GM12891 (cell line): Measurements from ENCODE around the gene ADK.
"Not testable (repeated sequence)": the region's sequence is repeated elsewhere in the genome, so short reads cannot be mapped to it uniquely, and the experiment has no call there.

ENCODE experiments used
- DNase-seq: peaks from one replicate; pipeline ENCODE4 v3.0.0; 2011; ENCODE audit warnings: low spot score; ENCODE audit not compliant: insufficient read length
- FAIRE-seq: peaks from 2 replicates; lab custom pipeline; 2011; peaks lifted over from hg19 to GRCh38; lab: Jason Lieb, UNC
- PAX5 ChIP-seq: IDR thresholded peaks from 2 replicates; pipeline ENCODE4 v1.6.1; 2011; ENCODE audit warnings: low read length, moderate library complexity, mild to moderate bottlenecking; ENCODE audit not compliant: insufficient read depth, severe bottlenecking
- POLR2A ChIP-seq: IDR thresholded peaks from 2 replicates; pipeline ENCODE4 v1.6.1; 2011; ENCODE audit warnings: low read depth, low read length, control low read depth
- POLR2AphosphoS5 ChIP-seq: IDR thresholded peaks from 2 replicates; pipeline ENCODE4 v1.6.1; 2011; ENCODE audit warnings: low read depth, low read length, control low read depth
- POU2F2 ChIP-seq: IDR thresholded peaks from 2 replicates; pipeline ENCODE4 v1.6.1; 2011; ENCODE audit warnings: low read depth, mild to moderate bottlenecking, control low read depth, low read length, moderate library complexity
- SPI1 ChIP-seq: IDR thresholded peaks from 2 replicates; pipeline ENCODE4 v1.6.1; 2011; ENCODE audit warnings: low read depth, low read length, control low read depth
- TAF1 ChIP-seq: IDR thresholded peaks from 2 replicates; pipeline ENCODE4 v1.6.1; 2011; ENCODE audit warnings: low read depth, low read length, control low read depth

The ADK gene

GRCh38 chr10:74334221-74334620, 183.2 kb downstream of the ADK start:
- FAIRE-seq (no peak), DNase-seq (no peak)
- TF ChIP-seq POLR2AphosphoS5 (no peak), POLR2A (no peak), TAF1 (no peak), SPI1 (no peak), PAX5 (no peak), POU2F2 (no peak)

- DNase-seq (no peak), FAIRE-seq (no peak)
- TF ChIP-seq POU2F2 (no peak), POLR2A (no peak), POLR2AphosphoS5 (no peak)
Observed at GRCh38 chr10:74335501-74335900, 184.5 kb downstream of the ADK start.

DNA sequence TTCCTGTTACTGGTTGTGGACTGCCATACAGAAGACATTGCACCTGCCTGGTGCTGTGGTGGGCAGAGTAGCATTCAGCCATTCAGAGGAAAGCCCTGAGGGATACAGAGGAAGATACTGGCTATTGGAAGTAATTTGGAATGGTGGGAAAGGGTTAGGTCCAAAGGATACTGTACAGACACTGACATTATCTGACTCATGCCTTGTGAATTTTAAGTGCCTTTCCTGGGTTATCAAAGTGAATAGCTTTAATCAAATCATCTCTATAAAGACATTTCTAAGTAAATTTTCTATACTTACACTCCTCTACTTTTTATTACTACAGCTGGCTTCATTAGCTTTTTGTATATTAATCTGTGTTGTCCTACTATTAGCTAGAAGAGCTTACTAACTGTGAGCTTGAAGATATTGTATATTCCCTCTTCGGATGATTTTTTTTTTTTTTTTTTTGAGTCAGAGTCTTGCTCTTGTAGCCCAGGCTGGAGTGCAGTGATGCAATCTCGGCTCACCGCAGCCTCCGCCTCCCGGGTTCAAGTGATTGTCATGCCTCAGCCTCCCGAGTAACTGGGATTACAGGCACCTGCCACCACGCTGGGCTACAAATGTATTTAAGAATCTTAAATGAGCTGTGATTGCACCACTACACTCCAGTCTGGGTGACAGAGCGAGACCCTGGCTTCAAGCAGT, 186.5 kb downstream of the ADK start:
- FAIRE-seq: no peak
- no peak for DNase-seq
- TF ChIP-seq PAX5: no peak
- TF ChIP-seq POLR2AphosphoS5: no peak
- no peak for TF ChIP-seq POU2F2
- TF ChIP-seq TAF1: no peak
- no peak for TF ChIP-seq SPI1
- no peak for TF ChIP-seq POLR2A

- FAIRE-seq: no peak
- TF ChIP-seq SPI1 (no peak), TAF1 (no peak), POLR2AphosphoS5 (no peak), PAX5 (no peak), POLR2A (no peak), POU2F2 (no peak)
- DNase-seq: no peak
Observed at GRCh38 chr10:74342991-74343390, 192.0 kb downstream of the ADK start.

DNA sequence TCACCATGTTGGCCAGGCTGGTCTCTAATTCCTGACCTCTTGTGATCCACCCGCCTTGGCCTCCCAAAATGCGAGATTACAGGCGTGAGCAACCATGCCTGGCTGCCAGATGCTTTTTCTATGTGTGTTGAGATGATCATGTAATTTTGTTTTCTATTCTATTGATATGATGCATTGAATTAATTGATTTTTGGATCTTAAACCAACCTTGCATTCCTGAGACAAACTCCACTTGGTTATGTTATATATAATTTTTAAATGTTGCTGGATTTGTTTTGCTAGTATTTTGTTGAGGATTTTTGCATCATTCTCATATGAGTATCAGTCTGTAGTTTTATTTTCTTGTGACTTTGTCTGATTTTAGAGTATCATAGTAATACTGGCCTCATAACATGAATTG, 192.8 kb downstream of the ADK start:
- no peak for TF ChIP-seq SPI1
- no peak for TF ChIP-seq TAF1
- TF ChIP-seq POLR2A: no peak
- no peak for TF ChIP-seq POU2F2
- TF ChIP-seq PAX5: no peak
- TF ChIP-seq POLR2AphosphoS5: no peak
- DNase-seq (no peak), FAIRE-seq (no peak)

DNA sequence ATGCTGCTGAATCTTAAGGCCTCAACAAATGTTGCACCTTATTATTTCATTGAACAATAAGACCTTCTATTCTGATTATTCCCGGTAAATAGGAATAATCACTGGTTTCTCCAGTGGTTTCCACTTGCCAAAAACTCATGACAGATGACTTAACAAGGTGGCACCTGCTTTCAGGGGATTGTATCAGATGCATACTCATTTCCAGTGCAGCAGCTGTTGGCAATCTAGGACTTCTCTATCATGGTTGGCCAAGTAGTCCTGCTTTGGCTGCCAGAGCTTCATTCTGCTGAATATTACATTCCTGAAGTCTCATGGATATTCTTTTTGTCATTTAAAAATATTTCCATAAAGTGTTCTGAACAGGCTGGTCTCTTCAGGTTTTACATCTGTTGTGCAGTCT, 193.3 kb downstream of the ADK start:
- DNase-seq (no peak), FAIRE-seq (peak; percentile 28)
- TF ChIP-seq POU2F2 (no peak), PAX5 (no peak), TAF1 (no peak), POLR2A (no peak), SPI1 (no peak), POLR2AphosphoS5 (no peak)

GRCh38 chr10:74347522-74347921, 196.5 kb downstream of the ADK start:
- FAIRE-seq (no peak), DNase-seq (no peak)
- TF ChIP-seq PAX5: no peak
- TF ChIP-seq POLR2AphosphoS5: no peak
- no peak for TF ChIP-seq POLR2A
- no peak for TF ChIP-seq SPI1
- TF ChIP-seq TAF1: no peak
- no peak for TF ChIP-seq POU2F2

DNA sequence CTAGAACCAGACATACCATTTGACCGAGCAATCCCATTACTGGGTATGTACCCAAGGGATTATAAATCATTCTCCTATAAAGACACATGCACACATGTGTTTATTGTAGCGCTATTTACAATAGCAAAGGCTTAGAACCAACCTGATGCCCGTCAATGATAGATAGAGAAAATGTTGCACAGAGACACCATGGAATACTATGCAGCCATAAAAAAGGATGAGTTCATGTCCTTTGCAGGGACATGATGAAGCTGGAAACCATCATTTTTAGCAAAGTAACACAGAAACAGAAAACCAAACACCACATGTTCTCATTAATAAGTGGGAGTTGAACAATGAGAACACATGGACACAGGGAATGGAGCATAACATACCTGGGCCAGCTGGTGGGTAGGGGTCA, 202.0 kb downstream of the ADK start:
- DNase-seq, FAIRE-seq: not testable (repeated sequence)

- no peak for DNase-seq
- FAIRE-seq: no peak
- no peak for TF ChIP-seq POLR2AphosphoS5
- no peak for TF ChIP-seq POU2F2
- TF ChIP-seq SPI1: no peak
- no peak for TF ChIP-seq TAF1
- no peak for TF ChIP-seq POLR2A
- TF ChIP-seq PAX5: no peak
Observed at GRCh38 chr10:74361678-74362077, 210.7 kb downstream of the ADK start.

DNA sequence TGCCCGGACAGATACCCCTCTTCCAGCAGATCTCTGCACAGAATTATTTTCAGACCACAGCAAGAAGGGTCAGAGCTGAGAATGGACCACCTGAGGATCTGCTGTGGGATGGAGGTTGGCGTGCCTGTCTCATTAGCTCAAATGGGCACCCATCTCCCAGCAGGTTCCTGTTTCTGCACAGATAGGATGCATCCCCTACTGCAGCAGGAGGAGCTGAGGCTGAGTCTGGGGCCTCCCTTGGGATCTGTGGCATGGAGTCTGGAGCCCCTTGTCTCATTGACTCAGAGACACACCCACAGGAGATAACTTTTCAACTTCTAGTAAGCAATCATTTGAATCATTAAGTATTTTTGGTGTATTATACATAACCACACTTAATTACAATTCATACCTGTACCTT, 212.7 kb downstream of the ADK start:
- DNase-seq (no peak), FAIRE-seq (no peak)

More for the DNA sequence above, 212.7 kb downstream of the ADK start:
- TF ChIP-seq SPI1: no peak
- no peak for TF ChIP-seq PAX5
- no peak for TF ChIP-seq POLR2AphosphoS5
- TF ChIP-seq TAF1: no peak
- no peak for TF ChIP-seq POU2F2
- no peak for TF ChIP-seq POLR2A
